Cardiac fibroblast (primary cell): Measurements from ENCODE around the gene OLFML2B.

ENCODE experiments used
- DNase-seq, 2 donors: peaks; one replicate each; pipeline versions ENCODE4 v3.0.0 to v3.0.0-alpha.2; 2010; ENCODE audit warnings: low read depth in 2 of 2
- H3K4me3 ChIP-seq, 2 donors: replicated peaks in 1 of 2; 1 replicate in 1 of 2; 2 replicates in 1 of 2; pipeline ENCODE4 v1.5.1; 2011; ENCODE audit warnings: low read depth in 2 of 2, low read length in 2 of 2, mild to moderate bottlenecking in 2 of 2, moderate library complexity in 1 of 2
- TF ChIP-seq, protein P1 (sequence below): IDR thresholded peaks from one replicate; pipeline ENCODE4 v1.5.1; 2011; ENCODE audit warnings: low read depth, mild to moderate bottlenecking, low read length, inconsistent platforms

OLFML2B gene

DNA sequence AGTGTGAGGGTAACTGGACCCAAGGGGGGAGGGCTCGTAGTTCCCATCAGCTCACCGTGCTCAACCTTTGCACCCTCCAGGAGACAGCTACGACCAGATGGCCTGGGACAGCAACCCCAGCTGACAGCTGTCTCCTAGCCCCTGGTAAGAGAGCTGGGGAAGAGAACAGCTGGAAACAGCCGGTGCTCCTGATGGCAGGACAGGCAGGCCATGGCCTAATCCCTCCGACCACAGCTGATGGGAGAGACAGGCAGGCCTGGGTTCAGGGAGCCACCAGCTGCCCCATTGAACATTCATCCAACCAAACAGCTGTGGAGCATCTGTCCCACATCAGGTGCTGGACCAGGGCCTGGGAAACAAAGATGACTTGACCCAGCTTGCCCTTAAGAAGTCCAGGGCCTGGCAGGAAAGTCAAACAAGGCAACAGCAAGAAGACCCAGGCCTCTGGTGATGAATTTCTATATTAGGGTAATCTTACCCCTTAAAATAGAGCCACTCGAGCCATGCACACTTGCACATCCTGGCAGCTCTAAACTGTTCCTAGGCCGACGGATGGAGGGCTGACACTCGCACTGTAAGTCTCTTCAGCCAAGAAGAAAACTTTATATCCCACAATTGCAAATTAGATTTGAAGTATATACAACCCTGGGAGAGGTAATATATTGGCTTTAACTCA is 12.2 kb downstream of the OLFML2B start:
- H3K4me3 ChIP-seq: no peak overlapping the region
- TF ChIP-seq, protein P1, sequence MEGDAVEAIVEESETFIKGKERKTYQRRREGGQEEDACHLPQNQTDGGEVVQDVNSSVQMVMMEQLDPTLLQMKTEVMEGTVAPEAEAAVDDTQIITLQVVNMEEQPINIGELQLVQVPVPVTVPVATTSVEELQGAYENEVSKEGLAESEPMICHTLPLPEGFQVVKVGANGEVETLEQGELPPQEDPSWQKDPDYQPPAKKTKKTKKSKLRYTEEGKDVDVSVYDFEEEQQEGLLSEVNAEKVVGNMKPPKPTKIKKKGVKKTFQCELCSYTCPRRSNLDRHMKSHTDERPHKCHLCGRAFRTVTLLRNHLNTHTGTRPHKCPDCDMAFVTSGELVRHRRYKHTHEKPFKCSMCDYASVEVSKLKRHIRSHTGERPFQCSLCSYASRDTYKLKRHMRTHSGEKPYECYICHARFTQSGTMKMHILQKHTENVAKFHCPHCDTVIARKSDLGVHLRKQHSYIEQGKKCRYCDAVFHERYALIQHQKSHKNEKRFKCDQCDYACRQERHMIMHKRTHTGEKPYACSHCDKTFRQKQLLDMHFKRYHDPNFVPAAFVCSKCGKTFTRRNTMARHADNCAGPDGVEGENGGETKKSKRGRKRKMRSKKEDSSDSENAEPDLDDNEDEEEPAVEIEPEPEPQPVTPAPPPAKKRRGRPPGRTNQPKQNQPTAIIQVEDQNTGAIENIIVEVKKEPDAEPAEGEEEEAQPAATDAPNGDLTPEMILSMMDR: no peak
- no peak for DNase-seq

DNA sequence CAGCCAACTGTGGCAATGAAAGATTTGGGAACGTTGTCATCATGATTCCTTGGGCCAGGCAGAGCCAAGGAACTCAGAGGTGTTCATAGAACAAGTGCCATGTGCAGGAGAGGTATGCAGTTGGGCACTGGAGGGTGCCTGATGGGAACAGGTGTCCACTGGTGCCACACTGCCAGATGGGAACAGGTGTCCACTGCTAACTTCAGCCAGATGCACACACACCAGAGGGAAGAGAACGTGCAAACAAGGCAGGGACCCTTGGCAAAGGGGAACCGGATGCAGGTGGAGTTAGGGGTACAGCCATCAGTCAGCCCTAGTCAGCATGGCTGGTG is 13.5 kb downstream of the OLFML2B start:
- no peak overlapping the region for H3K4me3 ChIP-seq
- DNase-seq: no peak
- TF ChIP-seq, protein P1: no peak

DNA sequence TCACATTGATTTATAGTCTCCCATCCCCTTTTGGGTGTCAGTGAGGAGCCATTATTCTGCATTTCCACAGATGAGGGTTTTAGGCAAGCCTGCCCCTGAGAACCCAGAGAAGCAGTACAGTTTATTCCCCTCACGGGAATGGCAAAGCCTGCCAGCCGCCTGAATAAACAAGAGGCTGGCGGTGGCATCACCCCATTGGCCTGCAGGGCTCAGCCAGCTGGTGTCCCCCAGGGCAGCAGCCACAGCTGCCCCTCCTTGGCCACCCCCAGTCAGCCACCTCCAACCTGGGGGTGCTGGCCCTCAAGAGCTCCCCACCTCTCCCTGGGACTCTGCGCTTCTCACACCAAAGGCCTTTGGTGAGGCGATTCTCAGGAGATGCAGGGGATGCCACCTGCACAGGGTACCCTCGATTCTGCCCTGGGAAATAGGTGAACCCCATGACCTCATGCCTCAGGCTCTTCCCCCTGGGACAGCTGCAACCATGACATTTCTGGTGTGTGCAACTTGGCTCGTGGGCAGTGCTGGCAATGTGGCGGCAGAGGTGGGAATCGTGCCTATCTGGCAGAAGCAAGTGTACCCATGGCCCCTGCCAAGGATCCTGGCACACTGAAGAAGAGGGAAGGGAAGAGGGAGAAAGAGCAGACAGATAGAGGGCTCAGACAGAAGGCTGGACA is 14.0 kb downstream of the OLFML2B start:
- no peak for DNase-seq
- TF ChIP-seq, protein P1: no peak
- no peak overlapping the region for H3K4me3 ChIP-seq

DNA sequence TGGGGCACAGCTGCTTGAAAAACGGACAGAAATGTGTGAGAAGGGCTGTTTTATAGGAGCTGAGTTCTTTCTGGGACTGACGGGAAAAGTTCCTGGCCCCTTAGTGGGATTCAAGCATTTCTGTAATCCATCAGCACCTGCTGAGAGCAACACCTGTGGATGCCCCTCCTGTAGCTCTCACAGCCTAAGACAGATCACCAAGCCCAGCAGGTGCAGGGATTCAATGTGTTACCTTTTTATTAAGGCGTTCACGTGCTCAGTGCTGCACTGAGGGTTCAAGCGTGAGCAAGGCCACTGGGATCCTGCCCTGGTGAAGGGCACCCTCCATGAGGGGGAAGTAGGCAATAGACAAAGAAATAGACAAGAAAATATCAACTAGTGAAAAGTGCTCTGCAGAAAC is 14.9 kb downstream of the OLFML2B start:
- H3K4me3 ChIP-seq: no peak overlapping the region
- DNase-seq: no peak
- TF ChIP-seq, protein P1: no peak

DNA sequence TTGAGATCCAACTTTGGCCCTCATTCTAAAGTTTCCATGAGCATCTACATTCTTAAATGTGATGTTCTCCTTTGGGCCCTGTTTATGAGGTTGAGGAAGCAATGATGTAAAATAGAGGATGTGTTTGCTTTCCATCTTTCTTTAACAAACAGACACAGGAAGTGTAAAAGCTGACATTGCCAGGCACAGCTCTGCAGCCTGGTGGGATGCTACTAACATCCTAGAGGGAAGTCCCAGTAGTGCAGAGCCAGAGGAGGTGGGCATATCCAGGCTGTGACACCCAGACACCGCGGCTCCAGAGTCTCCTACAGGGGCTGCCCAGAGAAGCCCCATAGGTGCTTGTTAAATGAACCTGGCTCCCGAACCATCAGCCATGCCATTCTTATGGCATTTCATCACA is 16.2 kb downstream of the OLFML2B start:
- TF ChIP-seq, protein P1: no peak
- no peak overlapping the region for H3K4me3 ChIP-seq
- DNase-seq: no peak

DNA sequence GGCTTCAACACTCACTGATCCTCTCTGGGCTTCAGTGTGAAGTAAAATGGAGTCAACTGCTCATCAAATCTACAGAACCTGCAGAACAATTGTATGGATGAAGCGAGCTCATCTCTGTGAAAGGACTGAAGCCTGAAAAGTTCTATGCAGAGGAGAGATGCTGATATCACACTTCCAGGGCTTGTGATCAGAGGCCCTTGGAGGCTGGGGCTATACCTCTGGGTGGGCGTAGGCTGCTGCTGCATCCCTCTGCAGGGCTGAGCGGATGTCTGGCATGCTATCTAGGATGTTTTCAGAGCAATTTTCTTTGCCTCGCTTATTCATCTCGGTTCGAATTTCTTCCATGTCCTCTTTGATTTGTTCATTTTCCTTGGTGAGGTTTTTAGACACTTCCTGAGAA is 17.6 kb downstream of the OLFML2B start:
- H3K4me3 ChIP-seq: no peak overlapping the region
- DNase-seq: no peak
- TF ChIP-seq, protein P1: no peak
